Duodenal mucosa (tissue), 2 donors: ENCODE data around the gene BRME1.

Source experiments
- H3K27ac ChIP-seq: one replicate; pipeline ENCODE4 v1.7.0; 2013; ENCODE audit warnings: low read depth, low read length
- H3K27me3 ChIP-seq, 2 donors: one replicate each; pipeline ENCODE4 v1.7.0; 2013; ENCODE audit warnings: low read length in 2 of 2, control low read depth in 1 of 2; ENCODE audit not compliant: insufficient read depth in 2 of 2, control insufficient read depth in 1 of 2
- H3K36me3 ChIP-seq, 2 donors: one replicate each; pipeline ENCODE4 v1.7.0; 2013; ENCODE audit warnings: low read length in 2 of 2, control low read depth in 1 of 2; ENCODE audit not compliant: insufficient read depth in 2 of 2, control insufficient read depth in 1 of 2
- H3K4me1 ChIP-seq, 2 donors: one replicate each; pipeline ENCODE4 v1.7.0; 2013; ENCODE audit warnings: low read length in 2 of 2, control low read depth in 1 of 2; ENCODE audit not compliant: insufficient read depth in 2 of 2, control insufficient read depth in 1 of 2
- H3K4me3 ChIP-seq, 2 donors: one replicate each; pipeline ENCODE4 v1.7.0; 2013; ENCODE audit warnings: low read length in 2 of 2, low read depth in 1 of 2
- H3K9ac ChIP-seq, 2 donors: one replicate each; pipeline ENCODE4 v1.7.0; 2013; ENCODE audit warnings: low read length in 2 of 2, low read depth in 1 of 2
- H3K9me3 ChIP-seq, 2 donors: one replicate each; pipeline ENCODE4 v1.7.0; 2013; ENCODE audit warnings: low read length in 2 of 2, control low read depth in 1 of 2; ENCODE audit not compliant: control insufficient read depth in 1 of 2

BRME1 gene

DNA sequence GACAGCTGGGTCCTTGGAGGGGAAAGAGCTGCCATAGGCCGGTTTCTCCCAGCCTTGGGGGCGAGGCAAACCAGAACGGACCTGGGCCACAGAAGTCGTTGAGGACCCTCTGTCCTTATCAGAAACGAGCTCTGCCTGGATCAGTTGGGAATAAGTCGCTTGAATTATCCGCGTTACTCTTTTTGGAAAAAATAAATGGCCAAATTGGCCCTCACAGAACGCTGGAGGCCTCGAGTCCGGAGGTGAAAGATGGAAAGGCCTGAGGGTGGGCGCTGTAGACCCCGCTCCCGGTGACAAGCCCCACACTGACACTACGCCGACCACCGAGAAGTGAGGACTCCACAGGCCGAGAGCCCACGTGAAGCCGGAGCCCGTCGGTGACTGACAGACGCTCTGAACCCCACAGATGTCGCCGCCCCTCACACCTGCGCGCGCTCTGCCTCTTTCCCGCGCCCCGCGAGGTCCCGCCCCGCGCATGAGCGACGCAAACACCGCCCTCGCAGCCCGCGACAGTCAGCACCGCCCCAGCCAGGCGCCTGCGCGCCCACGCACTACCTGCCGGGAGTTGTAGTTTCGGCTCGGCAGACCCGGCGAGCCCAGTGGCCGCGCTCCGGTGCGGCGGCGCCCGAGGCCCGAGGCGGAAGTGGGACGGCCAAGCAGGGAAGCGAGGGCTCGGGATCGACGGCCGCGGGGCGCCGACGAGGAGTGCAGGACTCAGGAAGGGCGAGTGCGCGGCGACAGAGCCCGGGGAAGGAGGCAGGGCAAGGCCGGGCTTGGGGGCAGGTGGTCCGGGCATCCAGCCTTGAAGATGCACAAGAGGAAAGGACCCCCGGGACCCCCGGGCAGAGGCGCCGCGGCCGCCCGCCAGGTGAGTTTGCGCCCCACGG is at the start of gene BRME1, which contains the start of gene CC2D1A:
BRME1 (minus strand) TSS at position 484 of the 887 bp plus-strand sequence. CDS start 1,225 bp downstream, outside the sequence.
CC2D1A (plus strand) TSS at position 568 of the 887 bp plus-strand sequence; CDS start at position 809, 241 bp downstream.
- H3K9ac ChIP-seq: peak within 1 kb of the TSS; percentile 77 to 86
- peaks cover 13 to 23% of the 10 kb centered on the region in 2 donors for H3K4me1 ChIP-seq
- H3K36me3 ChIP-seq: peaks cover 0 to 6% of the 10 kb centered on the region in 2 donors
- H3K4me3 ChIP-seq: peak within 1 kb of the TSS; percentile 85 to 89
- no peaks in the 10 kb centered on the region for H3K27me3 ChIP-seq
- H3K9me3 ChIP-seq: no peaks in the 10 kb centered on the region
- H3K27ac ChIP-seq: peak within 1 kb of the TSS; percentile 88

- peaks cover 10 to 16% of the 10 kb centered on the region in 2 donors for H3K4me1 ChIP-seq
- H3K36me3 ChIP-seq: peaks cover 14 to 43% of the 10 kb centered on the region in 2 donors
- no peak overlapping the region for H3K4me3 ChIP-seq
- H3K27ac ChIP-seq: no peak overlapping the region
- H3K9ac ChIP-seq: peak overlapping the region in 1 of 2 donors; percentile 26
- no peaks in the 10 kb centered on the region for H3K27me3 ChIP-seq
- H3K9me3 ChIP-seq: no peaks in the 10 kb centered on the region
Observed at GRCh38 chr19:13954185-13954584, 48.3 kb upstream of the BRME1 start.

- H3K27me3 ChIP-seq: no peaks in the 10 kb centered on the region
- peaks cover 10 to 16% of the 10 kb centered on the region in 2 donors for H3K4me1 ChIP-seq
- peaks cover 14 to 35% of the 10 kb centered on the region in 2 donors for H3K36me3 ChIP-seq
- no peak overlapping the region for H3K27ac ChIP-seq
- no peaks in the 10 kb centered on the region for H3K9me3 ChIP-seq
- H3K4me3 ChIP-seq: peak overlapping the region; percentile 67 to 87
- H3K9ac ChIP-seq: peak overlapping the region; percentile 48 to 88
Observed at GRCh38 chr19:13952931-13953531, 47.1 kb upstream of the BRME1 start.

DNA sequence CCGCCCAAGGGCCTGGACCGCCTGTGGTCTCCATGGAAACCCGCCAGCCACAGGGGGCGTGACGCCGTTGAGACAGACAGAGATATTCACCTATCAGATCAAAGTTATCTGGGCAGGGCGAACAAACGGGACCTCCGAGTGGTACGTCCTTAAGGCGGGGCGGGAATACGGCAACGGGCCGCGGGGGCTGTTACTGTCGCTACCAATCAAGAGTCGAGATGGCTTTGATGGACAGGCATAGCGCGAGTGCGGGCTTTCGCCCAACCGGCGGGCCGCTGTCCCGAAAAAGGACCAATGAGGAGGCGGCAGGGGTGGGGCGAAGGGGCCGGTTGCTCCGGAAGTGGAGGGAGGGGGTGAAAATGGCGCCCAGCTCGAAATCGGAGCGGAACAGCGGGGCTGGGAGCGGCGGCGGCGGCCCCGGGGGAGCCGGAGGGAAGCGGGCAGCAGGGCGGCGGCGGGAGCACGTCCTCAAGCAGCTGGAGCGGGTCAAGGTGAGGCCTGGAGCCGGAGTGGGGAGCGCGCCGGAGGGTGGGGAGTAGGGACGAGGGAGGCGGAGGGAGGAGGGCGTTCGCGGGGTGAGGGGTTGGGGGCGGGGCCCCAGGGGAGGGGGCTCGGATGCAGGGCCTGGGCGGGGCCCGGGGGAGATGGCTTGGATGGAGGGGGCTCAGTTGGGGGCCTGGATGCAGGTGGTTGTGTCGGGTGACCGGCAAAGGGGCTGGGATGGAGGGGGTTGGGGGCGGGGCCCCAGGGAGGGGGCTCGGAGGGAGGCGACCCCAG is 46.4 kb upstream of the BRME1 start, which contains the start of gene DCAF15:
DCAF15 (plus strand) TSS at position 356 of the 777 bp plus-strand sequence; CDS start at position 360, 4 bp downstream.
- peak within 1 kb of the TSS; percentile 67 to 87 for H3K4me3 ChIP-seq
- H3K27me3 ChIP-seq: no peaks in the 10 kb centered on the region
- H3K9ac ChIP-seq: peak within 1 kb of the TSS; percentile 63 to 88
- peaks cover 10 to 16% of the 10 kb centered on the region in 2 donors for H3K4me1 ChIP-seq
- H3K36me3 ChIP-seq: peaks cover 14 to 29% of the 10 kb centered on the region in 2 donors
- H3K9me3 ChIP-seq: no peaks in the 10 kb centered on the region
- H3K27ac ChIP-seq: peak within 1 kb of the TSS; percentile 56

DNA sequence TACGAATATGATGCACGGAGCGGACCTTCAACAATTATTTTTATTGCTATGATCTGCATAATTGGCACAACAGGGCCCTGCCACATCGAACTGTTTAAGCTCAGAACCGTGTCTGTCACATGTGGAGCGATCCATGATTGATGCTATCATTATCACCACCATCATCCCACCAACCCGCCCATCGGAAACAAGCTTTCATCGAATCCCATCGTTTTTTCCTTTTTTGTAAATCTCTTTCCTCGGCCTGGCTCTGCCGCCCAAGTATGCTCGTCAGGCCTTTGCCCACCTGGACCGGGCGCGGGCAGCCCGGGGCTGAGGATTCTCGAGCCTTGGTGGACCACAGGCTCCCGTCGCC is 45.9 kb upstream of the BRME1 start:
- Histone ChIP-seq H3K4me3 (peak overlapping the region; percentile 60 to 62), H3K9me3 (no peaks in the 10 kb centered on the region), H3K9ac (peak overlapping the region; percentile 10 to 37), H3K27ac (no peak overlapping the region), H3K36me3 (peaks cover 14 to 23% of the 10 kb centered on the region in 2 donors), H3K4me1 (peaks cover 10 to 16% of the 10 kb centered on the region in 2 donors), H3K27me3 (no peaks in the 10 kb centered on the region)

DNA sequence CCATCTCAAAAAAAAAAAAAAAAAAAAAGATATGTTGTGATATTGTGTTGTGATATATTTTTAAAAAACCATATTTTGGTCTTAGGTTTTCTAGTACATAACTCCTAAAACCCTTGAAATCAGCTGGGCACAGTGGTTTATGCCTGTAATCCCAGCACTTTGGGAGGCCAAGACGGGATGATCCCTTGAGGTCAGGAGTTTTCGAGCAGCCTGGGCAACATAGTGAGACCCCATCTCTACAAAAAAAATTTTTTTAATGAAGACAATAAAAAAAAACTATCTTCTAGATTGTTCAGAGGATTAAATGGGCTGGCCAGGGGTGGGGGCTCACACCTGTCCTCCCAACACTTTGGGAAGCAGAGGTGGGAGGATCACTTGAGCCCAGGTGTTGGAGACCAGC is 45.1 kb upstream of the BRME1 start:
- Histone ChIP-seq H3K4me3 (no peak overlapping the region), H3K4me1 (peaks cover 10 to 16% of the 10 kb centered on the region in 2 donors), H3K9me3 (no peaks in the 10 kb centered on the region), H3K27ac (no peak overlapping the region), H3K27me3 (no peaks in the 10 kb centered on the region), H3K36me3 (peaks cover 9 to 16% of the 10 kb centered on the region in 2 donors), H3K9ac (no peak overlapping the region)

DNA sequence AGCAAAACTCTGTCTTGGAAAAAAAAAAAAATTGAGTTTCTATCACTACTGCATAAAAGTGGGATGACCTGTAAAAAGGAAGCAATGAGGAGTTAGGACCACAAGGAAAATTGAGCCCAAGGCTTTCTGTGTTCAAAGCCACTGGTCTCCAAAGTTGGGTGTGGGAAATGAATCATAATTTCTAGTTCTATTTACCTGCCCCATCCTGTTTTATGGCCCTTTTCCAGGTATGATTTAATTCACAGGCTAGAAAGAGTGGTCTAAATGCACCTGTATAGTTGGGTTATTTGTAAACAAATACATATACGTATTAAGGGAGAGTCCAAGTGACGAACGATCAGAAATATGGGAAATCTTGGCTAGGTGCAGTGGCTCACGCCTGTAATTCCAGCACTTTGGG is 40.5 kb upstream of the BRME1 start:
- H3K4me1 ChIP-seq: no peaks in the 10 kb centered on the region
- no peak overlapping the region for H3K27ac ChIP-seq
- H3K4me3 ChIP-seq: no peak overlapping the region
- no peak overlapping the region for H3K9ac ChIP-seq
- H3K9me3 ChIP-seq: no peaks in the 10 kb centered on the region
- H3K27me3 ChIP-seq: no peaks in the 10 kb centered on the region
- H3K36me3 ChIP-seq: no peaks in the 10 kb centered on the region

- H3K27ac ChIP-seq: no peak overlapping the region
- H3K36me3 ChIP-seq: no peaks in the 10 kb centered on the region
- H3K4me3 ChIP-seq: no peak overlapping the region
- H3K27me3 ChIP-seq: no peaks in the 10 kb centered on the region
- H3K9ac ChIP-seq: no peak overlapping the region
- H3K4me1 ChIP-seq: no peaks in the 10 kb centered on the region
- no peaks in the 10 kb centered on the region for H3K9me3 ChIP-seq
Observed at GRCh38 chr19:13942023-13942684, 36.2 kb upstream of the BRME1 start.

DNA sequence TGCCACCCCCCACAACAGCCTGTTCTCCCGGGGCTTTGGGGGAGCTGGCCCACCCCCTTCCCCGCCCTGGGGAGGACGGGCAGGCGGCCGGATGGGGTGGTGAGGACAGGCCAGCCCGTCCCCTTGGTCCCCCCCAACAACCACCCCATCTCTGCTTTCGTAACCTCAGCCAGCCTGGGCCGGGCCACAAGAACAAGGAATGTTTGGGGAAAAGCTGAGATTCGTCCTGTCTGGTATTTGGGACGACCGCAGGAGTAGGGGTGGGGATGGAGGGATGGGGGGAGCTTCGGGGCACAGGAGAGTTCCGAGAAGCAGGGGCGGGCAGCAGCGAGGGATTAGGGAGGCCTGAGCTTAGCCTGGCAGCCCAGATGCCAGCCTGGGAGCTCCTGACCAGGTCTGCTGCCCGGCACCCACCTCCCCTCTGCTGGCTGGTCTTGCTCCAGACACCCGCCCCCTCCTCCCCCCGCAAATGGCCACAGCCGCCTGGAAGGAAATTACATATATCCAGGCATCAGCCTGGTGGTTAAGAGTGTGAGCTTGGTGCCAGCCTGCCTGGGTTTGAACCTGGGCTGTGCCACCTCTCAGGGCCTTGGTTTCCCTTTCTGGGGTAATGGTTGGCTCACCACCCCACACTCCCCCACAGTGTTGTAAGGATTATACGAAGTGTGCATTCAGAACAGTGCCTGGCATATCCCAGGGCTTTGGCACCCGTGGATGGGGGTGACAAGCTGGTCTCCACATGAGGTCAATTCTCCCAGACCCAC is 32.6 kb upstream of the BRME1 start, which contains the start of gene PODNL1:
PODNL1 (minus strand) TSS at position 117 of the 764 bp plus-strand sequence. CDS start 236 bp downstream, outside the sequence.
- no peak within 1 kb of the TSS for H3K9ac ChIP-seq
- peaks cover 0 to 11% of the 10 kb centered on the region in 2 donors for H3K27me3 ChIP-seq
- no peaks in the 10 kb centered on the region for H3K36me3 ChIP-seq
- no peak within 1 kb of the TSS for H3K4me3 ChIP-seq
- H3K4me1 ChIP-seq: peaks cover 0 to 7% of the 10 kb centered on the region in 2 donors
- no peaks in the 10 kb centered on the region for H3K9me3 ChIP-seq
- H3K27ac ChIP-seq: no peak within 1 kb of the TSS
